IPS DF 6.9 (cell line): ENCODE measurements around the gene TNPO3.

Experiments used
- DNase-seq: peaks from one replicate; pipeline ENCODE4 v3.0.0-alpha.2; 2013; ENCODE audit warnings: low read depth, low spot score
- H3K27ac ChIP-seq: one replicate; pipeline ENCODE4 v1.5.1; 2013; ENCODE audit warnings: low read length, control low read depth
- H3K27me3 ChIP-seq: 2 replicates; pipeline ENCODE4 v1.6.1; 2013; ENCODE audit warnings: mild to moderate bottlenecking, low read length; ENCODE audit not compliant: control insufficient read depth, insufficient read depth
- H3K36me3 ChIP-seq: 2 replicates; pipeline ENCODE4 v1.6.1; 2013; ENCODE audit warnings: low read length; ENCODE audit not compliant: control insufficient read depth, insufficient read depth
- H3K4me1 ChIP-seq: 2 replicates; pipeline ENCODE4 v1.6.1; 2013; ENCODE audit warnings: low read length; ENCODE audit not compliant: control insufficient read depth, insufficient read depth
- H3K4me3 ChIP-seq: 2 replicates; pipeline ENCODE4 v1.5.1; 2013; ENCODE audit warnings: mild to moderate bottlenecking, low read length
- H3K9me3 ChIP-seq: 2 replicates; pipeline ENCODE4 v1.6.1; 2013; ENCODE audit warnings: low read length, inconsistent platforms; ENCODE audit not compliant: control insufficient read depth, insufficient read depth
- WGBS: extraction: QIAGEN DNeasy Blood & Tissue Kit; methylation state at CpG from one replicate; pipeline ENCODE4 v1.1.7; 2013; ENCODE audit warnings: mixed read lengths, missing lambda C conversion rate; ENCODE audit not compliant: insufficient read length, insufficient coverage; 5-methylcytosine and 5-hydroxymethylcytosine counted together

TNPO3 gene

GRCh38 chr7:128920913-128921582 is 133.9 kb downstream of the TNPO3 start:
- Histone ChIP-seq H3K9me3 (no peaks in the 10 kb centered on the region), H3K27me3 (peaks cover 11% of the 10 kb centered on the region; the same call in 1 of the 2 replicates), H3K27ac (no peak overlapping the region), H3K4me1 (no peaks in the 10 kb centered on the region), H3K4me3 (no peak overlapping the region), H3K36me3 (no peaks in the 10 kb centered on the region)
- no CpG with 5 or more reads among the region's 13 CpGs for WGBS
- DNase-seq = no peak

DNA sequence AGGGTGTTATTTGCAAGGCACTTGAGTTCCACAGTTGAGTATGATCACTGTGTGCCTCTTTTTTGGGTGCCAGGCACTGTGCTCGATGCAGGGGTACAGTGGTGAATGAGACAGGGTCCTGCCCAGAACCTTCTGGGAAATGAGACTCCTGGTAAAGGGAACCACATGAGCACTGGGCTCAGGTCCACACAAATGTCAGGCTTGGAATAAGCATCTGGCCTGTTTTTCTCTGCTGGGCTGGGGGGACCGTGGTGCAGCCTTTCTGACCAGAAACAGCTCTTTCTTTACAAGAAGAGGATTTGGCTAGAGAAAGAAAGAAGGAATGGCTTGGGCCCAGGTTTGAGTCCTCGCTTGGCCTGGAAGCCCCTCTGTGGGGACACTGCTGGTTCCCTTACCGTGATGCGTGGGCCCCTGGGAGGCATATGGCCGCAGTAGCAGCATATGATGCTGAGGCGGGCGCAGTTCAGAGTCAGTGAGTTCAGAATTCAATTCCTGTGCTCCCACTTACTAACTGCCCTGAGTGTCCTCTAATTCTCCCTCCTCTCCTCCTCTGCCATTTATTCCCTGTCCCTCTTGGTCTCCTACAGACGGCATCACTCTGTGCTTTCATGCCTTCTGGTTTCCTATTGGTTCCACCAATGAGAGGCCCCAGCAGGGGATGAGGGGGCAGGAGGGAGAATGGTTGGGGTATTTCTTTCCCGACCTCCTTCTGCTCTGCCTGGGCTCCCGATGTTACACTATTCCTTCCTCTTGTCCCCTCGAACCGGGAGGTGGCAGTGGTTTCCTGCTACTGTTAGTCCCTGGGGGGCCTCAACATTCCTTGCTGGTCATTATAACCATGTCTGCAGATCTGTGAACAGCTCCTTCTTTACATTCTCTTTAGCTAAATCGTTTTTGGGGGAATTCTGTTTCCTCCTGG is 134.8 kb downstream of the TNPO3 start:
- Histone ChIP-seq H3K27me3 (peaks cover 17% of the 10 kb centered on the region; the same call in 1 of the 2 replicates), H3K27ac (no peak overlapping the region), H3K4me3 (no peak overlapping the region), H3K36me3 (no peaks in the 10 kb centered on the region), H3K4me1 (no peaks in the 10 kb centered on the region), H3K9me3 (no peaks in the 10 kb centered on the region)
- WGBS = no CpG with 5 or more reads among the region's 14 CpGs
- DNase-seq = no peak

DNA sequence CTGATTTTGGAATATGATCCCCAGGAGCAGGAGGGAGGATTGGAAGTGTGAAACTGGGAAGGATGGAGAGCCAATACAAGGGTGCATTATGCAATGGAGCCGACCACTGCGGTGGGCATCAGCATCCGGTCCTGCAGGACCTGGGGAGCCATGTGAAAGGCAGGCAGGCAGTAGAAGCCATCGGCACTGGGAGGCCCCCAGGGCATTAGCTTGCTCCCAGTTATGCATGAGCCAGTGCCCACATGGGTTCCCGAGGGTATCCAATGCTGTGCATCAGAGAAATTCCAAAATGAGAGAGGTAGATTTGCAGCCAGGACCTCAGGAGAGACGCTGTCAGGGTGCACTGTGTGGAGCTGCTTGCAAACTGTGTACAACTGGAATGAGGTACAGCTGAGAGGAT is 135.7 kb downstream of the TNPO3 start:
- Histone ChIP-seq H3K36me3 (no peaks in the 10 kb centered on the region), H3K4me1 (peaks cover 3% of the 10 kb centered on the region; the same call in 1 of the 2 replicates), H3K4me3 (no peak overlapping the region), H3K9me3 (no peaks in the 10 kb centered on the region), H3K27ac (no peak overlapping the region), H3K27me3 (peaks cover 21% of the 10 kb centered on the region; the same call in 1 of the 2 replicates)
- no peak for DNase-seq
- no CpG with 5 or more reads among the region's 6 CpGs for WGBS

DNA sequence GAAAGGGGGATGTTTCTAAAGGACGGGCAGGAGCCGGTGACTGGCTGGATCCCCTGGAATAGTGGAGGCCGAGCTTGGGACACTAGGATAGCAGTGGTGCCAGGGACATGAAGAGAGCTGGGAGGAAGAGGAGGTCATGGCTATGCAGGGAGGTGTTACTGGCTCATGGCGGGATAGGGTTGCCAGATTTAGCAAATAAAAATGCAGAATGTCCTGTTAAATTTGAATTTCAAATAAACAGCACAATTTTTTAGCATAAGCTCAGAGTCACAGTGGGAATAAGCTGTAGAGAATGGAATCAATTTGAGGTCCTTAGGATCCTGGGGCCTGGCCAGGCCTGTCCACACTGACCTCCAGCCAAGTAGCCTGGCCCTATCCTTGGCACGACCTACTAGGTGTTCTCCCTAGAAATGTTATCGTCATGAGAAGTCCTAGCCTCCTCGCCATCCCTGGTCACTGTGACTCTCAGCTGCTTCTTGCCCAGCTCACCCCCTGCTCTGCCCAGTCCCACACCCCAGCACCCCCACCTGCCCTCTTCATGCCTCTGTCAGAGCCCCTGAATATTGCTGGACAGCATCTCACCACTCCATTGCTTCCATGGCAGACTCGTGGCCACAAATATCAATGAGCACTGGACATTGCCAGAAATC is 136.8 kb downstream of the TNPO3 start:
- no peaks in the 10 kb centered on the region for H3K9me3 ChIP-seq
- H3K4me1 ChIP-seq = peaks cover 3% of the 10 kb centered on the region; the same call in 1 of the 2 replicates
- peaks cover 21% of the 10 kb centered on the region; the same call in 1 of the 2 replicates for H3K27me3 ChIP-seq
- WGBS = no CpG with 5 or more reads among the region's 8 CpGs
- H3K27ac ChIP-seq = no peak overlapping the region
- DNase-seq = no peak
- H3K36me3 ChIP-seq = no peaks in the 10 kb centered on the region
- no peak overlapping the region for H3K4me3 ChIP-seq

GRCh38 chr7:128917122-128917521 is 137.8 kb downstream of the TNPO3 start:
- DNase-seq = no peak
- Histone ChIP-seq H3K27ac (no peak overlapping the region), H3K4me1 (peaks cover 3% of the 10 kb centered on the region; the same call in 1 of the 2 replicates), H3K27me3 (peaks cover 21% of the 10 kb centered on the region; the same call in 1 of the 2 replicates), H3K9me3 (no peaks in the 10 kb centered on the region), H3K36me3 (no peaks in the 10 kb centered on the region), H3K4me3 (no peak overlapping the region)
- no CpG with 5 or more reads among the region's 2 CpGs for WGBS

DNA sequence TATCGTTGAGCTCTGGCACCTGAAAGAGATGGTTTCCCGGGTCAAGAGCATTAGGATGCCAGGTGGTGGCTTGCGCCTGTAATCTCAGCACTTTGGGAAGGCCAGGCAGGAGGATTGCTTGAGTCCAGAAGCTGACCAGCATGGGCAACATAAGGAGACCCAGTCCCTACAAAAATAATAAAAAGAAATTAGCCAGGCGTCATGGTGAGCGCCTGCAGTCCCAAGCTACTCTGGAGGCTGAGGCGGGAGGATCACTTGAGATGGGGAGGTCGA is 138.3 kb downstream of the TNPO3 start:
- no CpG with 5 or more reads among the region's 7 CpGs for WGBS
- no peak overlapping the region for H3K4me3 ChIP-seq
- H3K27ac ChIP-seq = no peak overlapping the region
- peaks cover 6% of the 10 kb centered on the region; the same call in 1 of the 2 replicates for H3K4me1 ChIP-seq
- H3K27me3 ChIP-seq = peaks cover 21% of the 10 kb centered on the region; the same call in 1 of the 2 replicates
- no peaks in the 10 kb centered on the region for H3K9me3 ChIP-seq
- no peak for DNase-seq
- no peaks in the 10 kb centered on the region for H3K36me3 ChIP-seq

DNA sequence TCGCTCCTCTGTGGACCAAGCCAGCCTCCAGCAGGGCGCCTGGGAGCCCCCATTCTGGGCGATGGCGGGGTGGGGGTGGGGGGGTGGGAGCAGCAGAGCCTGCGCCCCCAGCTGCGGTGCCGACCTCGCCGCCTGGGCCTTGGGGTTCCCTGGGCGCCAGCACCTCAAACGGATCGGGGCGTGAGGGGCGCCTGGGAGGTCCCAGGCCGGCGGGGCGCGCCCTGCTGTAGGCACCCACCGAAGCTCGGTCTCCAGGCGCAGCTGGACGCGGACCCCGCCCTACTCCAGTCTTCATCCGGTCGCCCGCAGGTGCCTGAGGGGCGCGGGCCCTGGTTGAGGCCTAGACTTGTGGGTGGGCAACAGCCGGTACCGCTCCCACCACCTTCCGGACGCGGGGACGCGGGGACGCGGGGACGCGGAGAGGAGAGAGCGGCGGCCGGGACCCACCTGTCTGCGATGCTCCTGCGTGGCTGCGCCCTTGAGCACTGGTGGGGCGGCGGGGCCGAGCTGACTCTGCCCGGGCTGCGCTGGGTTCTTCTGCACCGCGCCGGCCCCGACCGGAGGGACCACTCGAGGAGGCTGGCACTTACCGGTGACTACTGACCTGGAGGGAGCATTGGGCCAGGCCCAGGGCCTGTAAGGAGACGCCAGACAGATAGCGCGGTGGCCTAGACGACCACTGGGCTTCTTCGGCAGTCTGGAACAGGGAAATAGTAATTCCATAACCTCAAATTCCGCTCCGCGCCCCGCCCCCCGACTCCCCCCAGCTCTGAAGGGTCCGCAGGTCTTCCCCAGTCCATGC is 138.9 kb downstream of the TNPO3 start:
- no peak for DNase-seq
- Histone ChIP-seq H3K4me3 (peak overlapping the region; percentile 58; the same call in 1 of the 2 replicates), H3K9me3 (no peaks in the 10 kb centered on the region), H3K27me3 (peaks cover 21% of the 10 kb centered on the region; the same call in 1 of the 2 replicates), H3K4me1 (peaks cover 7% of the 10 kb centered on the region; the same call in 1 of the 2 replicates), H3K36me3 (no peaks in the 10 kb centered on the region), H3K27ac (no peak overlapping the region)
- no CpG with 5 or more reads among the region's 69 CpGs for WGBS

GRCh38 chr7:128915271-128915819 is 139.6 kb downstream of the TNPO3 start:
- peaks cover 7% of the 10 kb centered on the region; the same call in 1 of the 2 replicates for H3K4me1 ChIP-seq
- H3K36me3 ChIP-seq = no peaks in the 10 kb centered on the region
- DNase-seq = no peak
- H3K27ac ChIP-seq = no peak overlapping the region
- H3K9me3 ChIP-seq = no peaks in the 10 kb centered on the region
- peak overlapping the region; percentile 42; the same call in 1 of the 2 replicates for H3K4me3 ChIP-seq
- WGBS = no CpG with 5 or more reads among the region's 34 CpGs
- H3K27me3 ChIP-seq = peaks cover 21% of the 10 kb centered on the region; the same call in 1 of the 2 replicates

GRCh38 chr7:128914566-128915151 is 140.3 kb downstream of the TNPO3 start:
- peaks cover 21% of the 10 kb centered on the region; the same call in 1 of the 2 replicates for H3K27me3 ChIP-seq
- no peaks in the 10 kb centered on the region for H3K9me3 ChIP-seq
- H3K4me3 ChIP-seq = no peak overlapping the region
- H3K4me1 ChIP-seq = peaks cover 7% of the 10 kb centered on the region; the same call in 1 of the 2 replicates
- no CpG with 5 or more reads among the region's 11 CpGs for WGBS
- no peak overlapping the region for H3K27ac ChIP-seq
- H3K36me3 ChIP-seq = no peaks in the 10 kb centered on the region
- DNase-seq = no peak
